Vagina (tissue), 2 donors: ENCODE results near the gene RNF128.
"Not testable (repeated sequence)": the region's sequence is repeated elsewhere in the genome, so short reads cannot be mapped to it uniquely, and the experiment has no call there.

Experiments used
- POLR2A ChIP-seq, 2 donors: fragments of 450-650 bp; IDR thresholded peaks; one replicate each; pipeline ENCODE4 v1.6.1; 2017; ENCODE audit warnings: antibody characterized with exemption in 2 of 2, mild to moderate bottlenecking in 2 of 2, moderate library complexity in 2 of 2
- POLR2AphosphoS5 ChIP-seq, 2 donors: sonication (generic); formaldehyde crosslinking; IDR thresholded peaks; one replicate each; pipeline ENCODE4 v1.9.0; 2017; ENCODE audit warnings: antibody characterized with exemption in 2 of 2, mild to moderate bottlenecking in 2 of 2, low read depth in 1 of 2; ENCODE audit not compliant: insufficient read depth in 1 of 2
- TF ChIP-seq, protein P1 (sequence below), 3 experiments: fragments of 450-650 bp in 2 of 3; fragments of 200-600 bp in 1 of 3; sonication (generic) in 1 of 3; IDR thresholded peaks; one replicate each; pipeline ENCODE4 v1.5.1; 2017 to 2019; ENCODE audit warnings: antibody characterized with exemption in 3 of 3, mild to moderate bottlenecking in 2 of 3, moderate library complexity in 2 of 3

DNA sequence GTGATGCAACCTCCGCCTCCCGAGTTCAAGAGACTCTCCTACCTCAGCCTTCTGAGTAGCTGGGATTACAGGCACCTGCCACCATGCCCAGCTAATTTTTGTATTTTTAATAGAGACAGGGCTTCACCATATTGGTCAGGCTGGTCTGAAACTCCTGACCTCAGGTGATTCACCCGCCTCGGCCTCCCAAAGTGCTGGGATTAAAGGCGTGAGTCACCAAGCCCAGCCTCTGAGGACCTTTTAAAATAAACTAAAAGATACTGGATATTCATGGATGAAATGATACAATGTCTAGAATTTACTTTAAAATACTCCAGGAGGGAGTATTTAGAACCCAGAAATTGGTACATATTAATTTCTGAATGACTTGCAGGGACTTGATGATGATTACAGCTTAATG lies 86.4 kb downstream of the RNF128 start:
- TF ChIP-seq POLR2AphosphoS5 (IDR thresholded peaks at IDR 0.05; ENCODE audit: insufficient read depth in 1 of 2, low read depth in 1 of 2); POLR2A (IDR thresholded peaks at IDR 0.05): not testable (repeated sequence)
- TF ChIP-seq, protein P1, sequence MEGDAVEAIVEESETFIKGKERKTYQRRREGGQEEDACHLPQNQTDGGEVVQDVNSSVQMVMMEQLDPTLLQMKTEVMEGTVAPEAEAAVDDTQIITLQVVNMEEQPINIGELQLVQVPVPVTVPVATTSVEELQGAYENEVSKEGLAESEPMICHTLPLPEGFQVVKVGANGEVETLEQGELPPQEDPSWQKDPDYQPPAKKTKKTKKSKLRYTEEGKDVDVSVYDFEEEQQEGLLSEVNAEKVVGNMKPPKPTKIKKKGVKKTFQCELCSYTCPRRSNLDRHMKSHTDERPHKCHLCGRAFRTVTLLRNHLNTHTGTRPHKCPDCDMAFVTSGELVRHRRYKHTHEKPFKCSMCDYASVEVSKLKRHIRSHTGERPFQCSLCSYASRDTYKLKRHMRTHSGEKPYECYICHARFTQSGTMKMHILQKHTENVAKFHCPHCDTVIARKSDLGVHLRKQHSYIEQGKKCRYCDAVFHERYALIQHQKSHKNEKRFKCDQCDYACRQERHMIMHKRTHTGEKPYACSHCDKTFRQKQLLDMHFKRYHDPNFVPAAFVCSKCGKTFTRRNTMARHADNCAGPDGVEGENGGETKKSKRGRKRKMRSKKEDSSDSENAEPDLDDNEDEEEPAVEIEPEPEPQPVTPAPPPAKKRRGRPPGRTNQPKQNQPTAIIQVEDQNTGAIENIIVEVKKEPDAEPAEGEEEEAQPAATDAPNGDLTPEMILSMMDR (IDR thresholded peaks at IDR 0.05), result not testable (repeated sequence)
